HCT116 (cell line): ENCODE measurements around the gene SCGB2B2. TPM values are rescaled to one million over a fixed set of nuclear protein-coding genes. Genes with fewer than 3 reads are reported as not detected.

Experiments
- ATAC-seq: fragments of 200-7000 bp; cut with Tn5 transposase; 2 replicates; pipeline ENCODE4 v1.9.1; 2020; ENCODE audit warnings: mild to moderate bottlenecking, moderate library complexity
- BruUV-seq: library from RNA; stranded (reverse); fragments of 400-500 nt; replicated peaks from 2 replicates; lab custom pipeline; 2021; lab: Mats Ljungman, UMichigan
- CTCF ChIA-PET: fragments of 300-600 bp; sonication (Branson Sonifier 250); formaldehyde crosslinking; loops from one replicate; lab custom pipeline; 2021; ENCODE audit warnings: antibody characterized with exemption; lab: Charles Lee
- POLR2A ChIA-PET: fragments of 300-600, 350-600 bp; sonication (Branson Sonifier 250); formaldehyde crosslinking; loops from one replicate; lab custom pipeline; 2021; ENCODE audit warnings: antibody characterized with exemption; lab: Charles Lee
- RAD21 ChIA-PET, 2 experiments: fragments of 300-600 bp; sonication (Branson Sonifier 250); formaldehyde crosslinking; loops; one replicate each; lab custom pipeline; 2023; ENCODE audit warnings: low total read pairs in 2 of 2; ENCODE audit not compliant: uncharacterized antibody in 2 of 2, unreplicated experiment in 2 of 2, low non-redundant PET in 1 of 2; lab: Charles Lee
- DNase-seq: peaks from one replicate; pipeline ENCODE4 v3.0.0-alpha.2; 2010; ENCODE audit warnings: low read depth, low spot score
- H2AFZ ChIP-seq: fragments of 200-600 bp; shearing (Covaris generic), sonication (generic); 2 replicates; pipeline ENCODE4 v1.6.1; 2017; ENCODE audit warnings: low read depth, mixed run types, mixed read lengths, antibody characterized with exemption, low read length; ENCODE audit not compliant: poor library complexity, severe bottlenecking
- H3K27ac ChIP-seq: 2 replicates; pipeline ENCODE4 v1.5.1; 2012; ENCODE audit warnings: low read depth, low read length
- H3K27me3 ChIP-seq: fragments of 200-600 bp; sonication (generic); 2 replicates; pipeline ENCODE4 v1.6.1; 2016; ENCODE audit warnings: mixed run types, low read length, mixed read lengths; ENCODE audit not compliant: insufficient read depth
- H3K36me3 ChIP-seq, 2 experiments: fragments of 200-500 bp in 1 of 2; fragments of 200-600 bp in 1 of 2; sonication (Bioruptor generic) in 1 of 2; sonication (generic) in 1 of 2; 2 replicates each; pipeline versions ENCODE4 v1.5.1 to v1.6.1; 2014 to 2016; ENCODE audit warnings: low read length in 2 of 2, inconsistent platforms in 1 of 2, mixed read lengths in 1 of 2, mixed run types in 1 of 2; ENCODE audit not compliant: insufficient read depth in 2 of 2, control insufficient read depth in 1 of 2
- H3K4me1 ChIP-seq, 2 experiments: fragments of 200-600 bp in 1 of 2; sonication (generic) in 1 of 2; 2 replicates each; pipeline versions ENCODE4 v1.5.1 to v1.6.1; 2012 to 2017; ENCODE audit warnings: low read length in 2 of 2, inconsistent platforms in 1 of 2, mild to moderate bottlenecking in 1 of 2, mixed read lengths in 1 of 2, mixed run types in 1 of 2, moderate library complexity in 1 of 2; ENCODE audit not compliant: insufficient read depth in 2 of 2, control insufficient read depth in 1 of 2
- H3K4me2 ChIP-seq: fragments of 200-600 bp; sonication (generic); 2 replicates; pipeline ENCODE4 v1.6.1; 2017; ENCODE audit warnings: mixed run types, low read length, mixed read lengths
- H3K4me3 ChIP-seq, 2 experiments: fragments of 200-600 bp in 1 of 2; sonication (generic) in 1 of 2; replicated peaks in 1 of 2; 2 replicates each; pipeline ENCODE4 v1.5.1; 2011 to 2016; ENCODE audit warnings: low read length in 2 of 2, control low read depth in 1 of 2, low read depth in 1 of 2, mild to moderate bottlenecking in 1 of 2, mixed read lengths in 1 of 2, mixed run types in 1 of 2
- H3K79me2 ChIP-seq: fragments of 200-600 bp; sonication (generic); 2 replicates; pipeline ENCODE4 v1.6.1; 2017; ENCODE audit warnings: mild to moderate bottlenecking, mixed run types, low read length, moderate library complexity, mixed read lengths; ENCODE audit not compliant: insufficient read depth
- H3K9ac ChIP-seq: fragments of 200-600 bp; sonication (generic); 2 replicates; pipeline ENCODE4 v1.6.1; 2016; ENCODE audit warnings: low read length, mixed read lengths
- H3K9me2 ChIP-seq: fragments of 200-600 bp; sonication (generic), shearing (Covaris generic); 2 replicates; pipeline ENCODE4 v1.6.1; 2017; ENCODE audit warnings: mixed run types, mild to moderate bottlenecking, moderate library complexity; ENCODE audit not compliant: insufficient read depth
- H3K9me3 ChIP-seq, 2 experiments: fragments of 200-500 bp in 1 of 2; fragments of 200-600 bp in 1 of 2; sonication (Bioruptor generic) in 1 of 2; sonication (generic) in 1 of 2; 2 replicates each; pipeline ENCODE4 v1.6.1; 2014 to 2017; ENCODE audit warnings: low read length in 2 of 2, mixed read lengths in 2 of 2, inconsistent platforms in 1 of 2, low read depth in 1 of 2, mild to moderate bottlenecking in 1 of 2, mixed run types in 1 of 2, moderate library complexity in 1 of 2; ENCODE audit not compliant: control insufficient read depth in 1 of 2, insufficient read depth in 1 of 2
- H4K20me1 ChIP-seq: fragments of 200-600 bp; sonication (generic), shearing (Covaris generic); 2 replicates; pipeline ENCODE4 v1.6.1; 2017; ENCODE audit warnings: mixed run types, mild to moderate bottlenecking, moderate library complexity; ENCODE audit not compliant: insufficient read depth
- CTCF ChIP-seq, 3 experiments: fragments of 200-600 bp in 1 of 3; sonication (generic) in 1 of 3; IDR thresholded peaks in 2 of 3; conservative IDR thresholded peaks in 1 of 3; 2 replicates each; pipeline ENCODE4 v1.5.1; 2012 to 2017; ENCODE audit warnings: low read depth in 2 of 3, low read length in 2 of 3, antibody characterized with exemption in 1 of 3, borderline replicate concordance in 1 of 3, control low read depth in 1 of 3, mild to moderate bottlenecking in 1 of 3, mixed read lengths in 1 of 3, mixed run types in 1 of 3, moderate library complexity in 1 of 3; ENCODE audit not compliant: insufficient read depth in 1 of 3
- MAX ChIP-seq: IDR thresholded peaks from 2 replicates; pipeline ENCODE4 v1.6.1; 2012
- POLR2AphosphoS5 ChIP-seq: IDR thresholded peaks from 2 replicates; pipeline ENCODE4 v1.6.1; 2011; ENCODE audit warnings: mild to moderate bottlenecking, low read depth, low read length, moderate library complexity
- RAD21 ChIP-seq: IDR thresholded peaks from 2 replicates; pipeline ENCODE4 v1.6.1; 2012; ENCODE audit warnings: low read depth, mild to moderate bottlenecking
- REST ChIP-seq: IDR thresholded peaks from 2 replicates; pipeline ENCODE4 v1.6.1; 2012; ENCODE audit warnings: low read depth
- intact Hi-C: fragments of 100-400 bp; cut with micrococcal nuclease; formaldehyde crosslinking; loops from 2 replicates; pipeline ENCODE4 v1.10.0; 2022
- total RNA-seq: library from RNA; stranded (reverse); gene quantifications from one replicate; pipeline ENCODE4 v1.2.1, GENCODE V29; 2021; ENCODE audit not compliant: unreplicated experiment

The SCGB2B2 gene
- total RNA-seq, 1 experiment from 2014 or later, result 0.27 TPM

GRCh38 chr19:34712395-34713261 lies 35.7 kb upstream of the SCGB2B2 start:
- ATAC-seq, result peak; percentile 94
- Histone ChIP-seq H3K27ac (no peak overlapping the region), H3K36me3 (no peaks in the 10 kb centered on the region), H3K79me2 (no peaks in the 10 kb centered on the region), H3K4me2 (peak overlapping the region; percentile 33; the same call in 1 of the 2 replicates), H4K20me1 (no peaks in the 10 kb centered on the region), H3K9ac (no peak overlapping the region), H2AFZ (peak overlapping the region; percentile 80), H3K9me2 (no peaks in the 10 kb centered on the region)
- intact Hi-C loops, result loop anchor here (1.0 to 10.0 kb wide), 5 partner anchors 73 to 935 kb away; no protein-coding TSS in a partner anchor
- POLR2A ChIA-PET, result interaction anchor here (1.4 kb wide), 1 partner anchor 35 kb away, joined by 3 read pairs; the partner anchor contains the start of gene ZNF302
- TF ChIP-seq POLR2AphosphoS5 (no peak), REST (no peak), MAX (peak; percentile 78), CTCF (IDR thresholded peaks at IDR 0.05 in 2 of 3, conservative IDR thresholded peaks at IDR 0.05 in 1 of 3; ENCODE audit: borderline replicate concordance in 1 of 3, insufficient read depth in 1 of 3, low read depth in 2 of 3, low read length in 2 of 3) (peak; percentile 50 to 83 (median 79)), RAD21 (peak; percentile 89)
- TF ChIP-seq, all 23 proteins: peak for 3
- Histone ChIP-seq H3K27me3 (no peaks in the 10 kb centered on the region), H3K4me3 (no peak overlapping the region), H3K4me1 (no peaks in the 10 kb centered on the region), H3K9me3 (peaks cover 0 to 4% of the 10 kb centered on the region in 2 experiments; a peak in 1 of 4 replicates)
- ChIA-PET CTCF (interaction anchor here (0.7 to 2.7 kb wide), 10 partner anchors 9 to 1282 kb away, joined by 3 to 27 read pairs (median 4); partner anchors contain the start of genes SCGB2B2, ZNF181 and ZNF302), RAD21 (interaction anchor here in 1 of 2 experiments (1.2 kb wide), 1 partner anchor 73 kb away, joined by 3 read pairs; no protein-coding TSS in a partner anchor)
- BruUV-seq, result no TSS peak
- DNase-seq, result peak; percentile 71
